Tibial nerve (tissue), 3 donors: ENCODE data around the gene NUAK2.

ENCODE experiments used
- CTCF ChIP-seq, 5 experiments: fragments of 200-600 bp in 3 of 5; fragments of 450-650 bp in 2 of 5; sonication (generic) in 3 of 5; IDR thresholded peaks; one replicate each; pipeline ENCODE4 v1.5.1; 2016 to 2019; ENCODE audit warnings: antibody characterized with exemption in 5 of 5, mild to moderate bottlenecking in 3 of 5, moderate library complexity in 2 of 5
- POLR2A ChIP-seq, 2 donors: fragments of 450-650 bp; IDR thresholded peaks; one replicate each; pipeline ENCODE4 v1.6.1; 2017; ENCODE audit warnings: antibody characterized with exemption in 2 of 2, mild to moderate bottlenecking in 2 of 2, moderate library complexity in 2 of 2

GRCh38 chr1:205276689-205277065 lies 44.9 kb downstream of the NUAK2 start:
- TF ChIP-seq POLR2A (IDR thresholded peaks at IDR 0.05) = no peak
- no peak for TF ChIP-seq CTCF (IDR thresholded peaks at IDR 0.05)
